ENCODE results near the gene COMMD4. TPM values are rescaled to one million over a fixed set of nuclear protein-coding genes. Genes with fewer than 3 reads are reported as not detected.
A peak's percentile ranks its signal among the peaks of the same experiment; 100 is the strongest.
"Not testable (repeated sequence)": the region's sequence is repeated elsewhere in the genome, so short reads cannot be mapped to it uniquely, and the experiment has no call there.

The COMMD4 gene
- total and polyA plus RNA-seq, 2 of the 4 experiments (the other 2 are of a cell fraction) = 91.2 to 133 TPM

DNA sequence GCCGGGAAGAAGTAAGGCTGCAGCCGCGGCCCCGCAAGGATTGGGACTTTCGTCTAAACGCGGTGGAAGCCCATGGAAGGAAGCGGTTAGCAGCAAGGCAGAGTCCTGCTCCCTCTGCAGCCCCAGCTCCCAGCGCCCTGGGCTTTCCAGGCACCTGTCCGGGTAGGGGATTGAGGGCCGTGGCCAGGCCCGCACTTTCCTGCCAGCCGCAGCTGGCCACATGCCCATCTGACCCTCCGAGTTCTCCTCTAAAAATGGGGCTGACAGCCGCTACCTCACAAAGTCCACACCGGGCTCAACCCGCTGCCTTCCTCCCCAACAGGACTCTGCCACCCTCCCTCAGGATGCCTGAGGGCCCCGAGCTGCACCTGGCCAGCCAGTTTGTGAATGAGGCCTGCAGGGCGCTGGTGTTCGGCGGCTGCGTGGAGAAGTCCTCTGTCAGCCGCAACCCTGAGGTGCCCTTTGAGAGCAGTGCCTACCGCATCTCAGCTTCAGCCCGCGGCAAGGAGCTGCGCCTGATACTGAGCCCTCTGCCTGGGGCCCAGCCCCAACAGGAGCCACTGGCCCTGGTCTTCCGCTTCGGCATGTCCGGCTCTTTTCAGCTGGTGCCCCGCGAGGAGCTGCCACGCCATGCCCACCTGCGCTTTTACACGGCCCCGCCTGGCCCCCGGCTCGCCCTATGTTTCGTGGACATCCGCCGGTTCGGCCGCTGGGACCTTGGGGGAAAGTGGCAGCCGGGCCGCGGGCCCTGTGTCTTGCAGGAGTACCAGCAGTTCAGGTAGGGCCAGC is 12.9 kb downstream of the COMMD4 start (continued):
- TF ChIP-seq, protein P1, sequence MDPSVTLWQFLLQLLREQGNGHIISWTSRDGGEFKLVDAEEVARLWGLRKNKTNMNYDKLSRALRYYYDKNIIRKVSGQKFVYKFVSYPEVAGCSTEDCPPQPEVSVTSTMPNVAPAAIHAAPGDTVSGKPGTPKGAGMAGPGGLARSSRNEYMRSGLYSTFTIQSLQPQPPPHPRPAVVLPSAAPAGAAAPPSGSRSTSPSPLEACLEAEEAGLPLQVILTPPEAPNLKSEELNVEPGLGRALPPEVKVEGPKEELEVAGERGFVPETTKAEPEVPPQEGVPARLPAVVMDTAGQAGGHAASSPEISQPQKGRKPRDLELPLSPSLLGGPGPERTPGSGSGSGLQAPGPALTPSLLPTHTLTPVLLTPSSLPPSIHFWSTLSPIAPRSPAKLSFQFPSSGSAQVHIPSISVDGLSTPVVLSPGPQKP (IDR thresholded peaks at IDR 0.05; ENCODE audit: borderline replicate concordance, low read depth, low read length) = no peak
- TF ChIP-seq CHD1 (IDR thresholded peaks at IDR 0.05; ENCODE audit: low read depth, low read length) = no peak

DNA sequence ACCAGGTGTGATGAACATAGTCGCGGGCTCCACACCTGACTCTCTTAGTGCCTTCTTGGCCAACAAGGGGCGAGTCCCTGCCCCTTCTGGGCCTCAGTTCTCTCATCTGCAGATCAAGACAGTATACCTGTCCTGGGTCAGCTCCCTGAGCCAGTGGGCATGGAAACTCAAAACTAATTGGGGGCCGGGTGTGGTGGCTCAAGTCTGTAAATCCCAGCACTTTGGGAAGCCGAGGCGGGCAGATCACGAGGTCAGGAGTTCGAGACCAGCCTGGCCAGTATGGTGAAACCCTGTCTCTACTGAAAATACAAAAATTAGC is 13.4 kb downstream of the COMMD4 start:
- H3K27ac ChIP-seq (ENCODE audit: insufficient read depth, low read length); H2BK5ac ChIP-seq (ENCODE audit: low read depth, low read length, poor library complexity, severe bottlenecking); H4K20me1 ChIP-seq (ENCODE audit: insufficient read depth, low read length); dilution Hi-C loops (cut with HindIII; ENCODE audit: low sequenced_read_pairs, unreplicated experiment); H4K91ac ChIP-seq (ENCODE audit: insufficient read depth, low read depth, low read length); H2AK5ac ChIP-seq (ENCODE audit: low read depth, low read length); H3K27me3 ChIP-seq (ENCODE audit: control insufficient read depth, insufficient read depth, low read length); H2BK15ac ChIP-seq (ENCODE audit: low read depth, low read length); H3K4ac ChIP-seq (ENCODE audit: low read depth, low read length); H3K23ac ChIP-seq (ENCODE audit: low read depth, low read length); H3K9me3 ChIP-seq (ENCODE audit: control insufficient read depth, insufficient read depth, low read length); H3K4me1 ChIP-seq (ENCODE audit: control insufficient read depth, insufficient read depth, low read length); CTCF ChIA-PET; intact Hi-C loops (cut with micrococcal nuclease); H2BK120ac ChIP-seq (ENCODE audit: low read depth, low read length); H2AK9ac ChIP-seq (replicated peaks; ENCODE audit: low read depth, low read length, poor library complexity); H3K56ac ChIP-seq (ENCODE audit: extremely low read depth, insufficient read depth, low read length); H2BK20ac ChIP-seq (ENCODE audit: low read depth, low read length); H3K14ac ChIP-seq (replicated peaks; ENCODE audit: low read depth, low read length); H3K79me1 ChIP-seq (ENCODE audit: low read depth in 1 of 2, low read length in 2 of 2); BruUV-seq (replicated peaks); in situ Hi-C loops (cut with MboI; ENCODE audit: low sequenced_read_pairs); H4K8ac ChIP-seq (ENCODE audit: low read depth in 2 of 2, low read length in 2 of 2); POLR2A ChIA-PET (ENCODE audit: unreplicated experiment); H4K5ac ChIP-seq (ENCODE audit: low read depth, low read length); H3K18ac ChIP-seq (ENCODE audit: low read depth, low read length); H3K4me2 ChIP-seq (ENCODE audit: low read depth, low read length); H3K4me3 ChIP-seq (ENCODE audit: insufficient read depth, low read depth, low read length); ATAC-seq (ENCODE audit: low read depth); H3K36me3 ChIP-seq (ENCODE audit: control insufficient read depth, insufficient read depth, low read length); H3K9ac ChIP-seq (ENCODE audit: low read depth, low read length); DNase-seq: not testable (repeated sequence)
- Histone ChIP-seq H2AFZ (replicated peaks; ENCODE audit: low read length, poor library complexity) (peak overlapping the region; percentile 47), H3K9me1 (ENCODE audit: insufficient read depth, low read length) (peaks cover 20% of the 10 kb centered on the region)
- 85% methylated on average over 4 of the region's 8 CpGs; no CpG with 5 or more reads in 1 of the 2 experiments for WGBS, 2 experiments (ENCODE audit: extremely low coverage in 2 of 2, insufficient read length in 1 of 2)

All from IMR-90 (cell line).